ENCODE measurements around the gene RNF223. TPM values are rescaled to one million over a fixed set of nuclear protein-coding genes. Genes with fewer than 3 reads are reported as not detected.

RNF223 gene
- total and polyA plus RNA-seq, 2 donors (not counting 3 experiments of a cell fraction or from before 2014, with no cell fraction given): not detected

- H3K9ac ChIP-seq (replicated peaks; ENCODE audit: extremely low read depth, insufficient read depth, low read length): no peak overlapping the region
- no peaks in the 10 kb centered on the region for H4K20me1 ChIP-seq (replicated peaks; ENCODE audit: control insufficient read depth, extremely low read depth, insufficient read depth, low read length)
- H3K4me3 ChIP-seq (replicated peaks in 1 of 3; ENCODE audit: insufficient read depth in 1 of 3, low read depth in 1 of 3, low read length in 3 of 3): no peak overlapping the region
- H3K9me1 ChIP-seq (replicated peaks; ENCODE audit: control insufficient read depth, extremely low read depth, insufficient read depth, low read length): no peaks in the 10 kb centered on the region
- no peaks in the 10 kb centered on the region for H3K79me2 ChIP-seq (ENCODE audit: control insufficient read depth, insufficient read depth, low read length)
- no peaks in the 10 kb centered on the region for H3K27me3 ChIP-seq (ENCODE audit: control insufficient read depth in 2 of 2, insufficient read depth in 2 of 2, low read length in 2 of 2)
- BruUV-seq (replicated peaks): no TSS peak
- no peak overlapping the region for H3K4me2 ChIP-seq (ENCODE audit: insufficient read depth, low read length)
- no peak for DNase-seq (ENCODE audit: low read depth, low spot score)
- intact Hi-C loops (cut with micrococcal nuclease): no loop called here
- no peaks in the 10 kb centered on the region for H3K36me3 ChIP-seq (ENCODE audit: control insufficient read depth in 2 of 2, extremely low read depth in 1 of 2, insufficient read depth in 2 of 2, low read length in 2 of 2)
- TF ChIP-seq GATA2 (IDR thresholded peaks at IDR 0.05; ENCODE audit: insufficient read depth, insufficient read length, low read depth, low read length) (no peak), FOS (IDR thresholded peaks at IDR 0.05; ENCODE audit: borderline replicate concordance, insufficient read depth, low read length) (no peak)
- H2AFZ ChIP-seq (ENCODE audit: low read depth, low read length): no peak overlapping the region
- ChIA-PET POLR2A (no interaction called here), CTCF (interaction anchor here (1.1 to 1.6 kb wide), 2 partner anchors 37 to 42 kb away, joined by 3 to 5 read pairs; no protein-coding TSS in a partner anchor)
- peaks cover 10% of the 10 kb centered on the region for H3K4me1 ChIP-seq (ENCODE audit: control insufficient read depth, extremely low read depth, insufficient read depth, low read length)
- no peaks in the 10 kb centered on the region for H3K9me3 ChIP-seq (replicated peaks; ENCODE audit: control insufficient read depth, insufficient read depth, low read length)
- dilution Hi-C loops (cut with MboI; ENCODE audit: extremely low pct_ligation_motif_present, low sequenced_read_pairs): no loop called here
- FAIRE-seq: no peak
- H3K27ac ChIP-seq (ENCODE audit: insufficient read depth, low read depth, low read length): no peak overlapping the region
Observed at GRCh38 chr1:1026599-1027413, 47.3 kb downstream of the RNF223 start.

GRCh38 chr1:1025730-1026129 lies 48.4 kb downstream of the RNF223 start:
- FAIRE-seq (no peak), DNase-seq (ENCODE audit: low read depth, low spot score) (no peak)
- Histone ChIP-seq H3K9me3 (replicated peaks; ENCODE audit: control insufficient read depth, insufficient read depth, low read length) (no peaks in the 10 kb centered on the region), H3K36me3 (ENCODE audit: control insufficient read depth in 2 of 2, extremely low read depth in 1 of 2, insufficient read depth in 2 of 2, low read length in 2 of 2) (no peaks in the 10 kb centered on the region), H3K79me2 (ENCODE audit: control insufficient read depth, insufficient read depth, low read length) (no peaks in the 10 kb centered on the region), H4K20me1 (replicated peaks; ENCODE audit: control insufficient read depth, extremely low read depth, insufficient read depth, low read length) (no peaks in the 10 kb centered on the region), H3K27ac (ENCODE audit: insufficient read depth, low read depth, low read length) (no peak overlapping the region), H3K4me3 (replicated peaks in 1 of 3; ENCODE audit: insufficient read depth in 1 of 3, low read depth in 1 of 3, low read length in 3 of 3) (no peak overlapping the region), H2AFZ (ENCODE audit: low read depth, low read length) (no peak overlapping the region), H3K4me1 (ENCODE audit: control insufficient read depth, extremely low read depth, insufficient read depth, low read length) (peaks cover 16% of the 10 kb centered on the region), H3K9ac (replicated peaks; ENCODE audit: extremely low read depth, insufficient read depth, low read length) (no peak overlapping the region), H3K27me3 (ENCODE audit: control insufficient read depth in 2 of 2, insufficient read depth in 2 of 2, low read length in 2 of 2) (no peaks in the 10 kb centered on the region), H3K9me1 (replicated peaks; ENCODE audit: control insufficient read depth, extremely low read depth, insufficient read depth, low read length) (no peaks in the 10 kb centered on the region), H3K4me2 (ENCODE audit: insufficient read depth, low read length) (no peak overlapping the region)
- dilution Hi-C loops (cut with MboI; ENCODE audit: extremely low pct_ligation_motif_present, low sequenced_read_pairs) (no loop called here), intact Hi-C loops (cut with micrococcal nuclease) (no loop called here)
- ChIA-PET POLR2A (no interaction called here), CTCF (interaction anchor here (0.9 to 1.6 kb wide), 3 partner anchors 24 to 41 kb away, joined by 3 to 5 read pairs (median 3); no protein-coding TSS in a partner anchor)
- TF ChIP-seq, protein P1, sequence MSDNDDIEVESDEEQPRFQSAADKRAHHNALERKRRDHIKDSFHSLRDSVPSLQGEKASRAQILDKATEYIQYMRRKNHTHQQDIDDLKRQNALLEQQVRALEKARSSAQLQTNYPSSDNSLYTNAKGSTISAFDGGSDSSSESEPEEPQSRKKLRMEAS (IDR thresholded peaks at IDR 0.05; ENCODE audit: insufficient read depth, insufficient read length): no peak
- TF ChIP-seq FOS (IDR thresholded peaks at IDR 0.05; ENCODE audit: borderline replicate concordance, insufficient read depth, low read length): no peak
- TF ChIP-seq EZH2 (IDR thresholded peaks at IDR 0.05; ENCODE audit: borderline replicate concordance, low read depth, low read length, severe bottlenecking): no peak
- no peak for TF ChIP-seq JUN (IDR thresholded peaks at IDR 0.05; ENCODE audit: borderline replicate concordance, insufficient read depth, insufficient read length, low read depth)
- no peak for TF ChIP-seq MYC (IDR thresholded peaks at IDR 0.05; ENCODE audit: low read depth, low read length)
- no peak for TF ChIP-seq CTCF (IDR thresholded peaks at IDR 0.05; ENCODE audit: extremely low read depth in 1 of 2, insufficient read depth in 1 of 2, low read depth in 1 of 2, low read length in 2 of 2)
- TF ChIP-seq GATA2 (IDR thresholded peaks at IDR 0.05; ENCODE audit: insufficient read depth, insufficient read length, low read depth, low read length): no peak
- TF ChIP-seq POLR2AphosphoS5 (IDR thresholded peaks at IDR 0.05; ENCODE audit: insufficient read depth, low read depth, low read length): no peak
- no peak for TF ChIP-seq POLR2A (IDR thresholded peaks at IDR 0.05; ENCODE audit: low read depth, low read length)
- no TSS peak for BruUV-seq (replicated peaks)
